ENCODE measurements around the gene TPRX1. TPM values are rescaled to one million over a fixed set of nuclear protein-coding genes. Genes with fewer than 3 reads are reported as not detected.

TPRX1 gene, protein sequence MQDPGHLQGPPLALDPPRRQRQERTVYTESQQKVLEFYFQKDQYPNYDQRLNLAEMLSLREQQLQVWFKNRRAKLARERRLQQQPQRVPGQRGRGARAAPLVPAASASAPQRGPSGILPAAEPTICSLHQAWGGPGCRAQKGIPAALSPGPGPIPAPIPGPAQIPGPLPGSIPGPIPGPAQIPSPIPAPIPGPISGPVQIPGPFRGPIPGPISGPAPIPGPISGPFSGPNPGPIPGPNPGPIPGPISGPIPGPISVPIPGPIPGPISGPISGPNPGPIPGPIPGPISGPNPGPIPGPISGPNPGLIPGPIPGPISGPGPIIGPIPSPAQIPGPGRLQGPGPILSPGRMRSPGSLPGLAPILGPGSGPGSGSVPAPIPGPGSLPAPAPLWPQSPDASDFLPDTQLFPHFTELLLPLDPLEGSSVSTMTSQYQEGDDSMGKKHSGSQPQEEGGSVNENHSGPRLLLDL
- total RNA-seq, result not detected in 2 replicates

DNA sequence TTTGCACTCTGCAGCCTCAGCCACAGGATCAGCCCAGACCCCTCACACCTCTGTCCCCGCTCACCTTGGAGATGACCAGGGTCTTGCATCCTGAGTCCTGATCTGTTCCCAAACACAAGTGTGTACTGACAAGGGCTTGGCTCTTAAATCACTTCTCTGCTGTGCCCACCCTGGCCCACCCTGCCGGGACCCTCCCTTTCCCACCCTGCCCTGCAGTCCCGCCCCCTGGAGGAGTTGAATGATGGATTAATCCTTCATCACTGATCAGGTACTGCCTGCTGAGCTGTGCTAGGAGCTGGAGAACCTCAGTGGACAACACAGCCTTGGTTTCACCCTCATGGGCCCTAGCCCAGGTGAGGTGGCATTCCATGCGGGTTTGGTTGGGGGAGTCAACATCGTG lies at the start of gene TPRX1:
Gene TPRX1 (minus strand): TSS at position 101 of the 400 bp plus-strand sequence. CDS start 12 bp downstream, at position 89.

DNA sequence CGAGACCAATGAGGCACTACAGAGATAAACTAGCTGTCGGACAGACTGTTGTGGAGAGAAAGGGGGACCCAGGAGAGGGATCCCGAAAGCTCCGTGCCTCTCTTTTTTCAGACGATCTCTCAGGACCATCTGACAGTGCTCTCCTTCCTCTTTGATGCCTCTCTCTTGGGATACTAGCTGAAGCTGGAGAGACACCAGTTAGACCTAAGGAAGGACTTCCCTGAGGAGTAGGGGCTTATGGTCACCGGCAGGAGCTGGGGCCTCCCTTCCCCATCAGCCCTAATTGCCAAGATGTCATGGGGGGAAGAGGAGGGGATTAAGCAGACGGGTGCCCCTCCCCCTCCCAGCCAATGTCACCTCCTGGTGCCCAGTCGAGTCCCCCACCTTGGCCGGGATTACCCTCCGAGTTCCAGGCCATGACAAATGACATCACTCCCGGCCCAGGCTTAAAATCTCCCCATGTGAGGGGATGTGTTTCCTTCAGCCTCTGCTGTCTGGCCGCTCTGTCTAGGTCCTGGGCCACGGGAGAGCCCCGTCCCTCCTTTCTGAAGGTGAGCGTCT lies 17.2 kb upstream of the TPRX1 start, which contains the start of gene CRX:
Gene CRX (plus strand): TSS at position 478 of the 561 bp plus-strand sequence. CDS start 12,507 bp downstream, outside the sequence.

DNA sequence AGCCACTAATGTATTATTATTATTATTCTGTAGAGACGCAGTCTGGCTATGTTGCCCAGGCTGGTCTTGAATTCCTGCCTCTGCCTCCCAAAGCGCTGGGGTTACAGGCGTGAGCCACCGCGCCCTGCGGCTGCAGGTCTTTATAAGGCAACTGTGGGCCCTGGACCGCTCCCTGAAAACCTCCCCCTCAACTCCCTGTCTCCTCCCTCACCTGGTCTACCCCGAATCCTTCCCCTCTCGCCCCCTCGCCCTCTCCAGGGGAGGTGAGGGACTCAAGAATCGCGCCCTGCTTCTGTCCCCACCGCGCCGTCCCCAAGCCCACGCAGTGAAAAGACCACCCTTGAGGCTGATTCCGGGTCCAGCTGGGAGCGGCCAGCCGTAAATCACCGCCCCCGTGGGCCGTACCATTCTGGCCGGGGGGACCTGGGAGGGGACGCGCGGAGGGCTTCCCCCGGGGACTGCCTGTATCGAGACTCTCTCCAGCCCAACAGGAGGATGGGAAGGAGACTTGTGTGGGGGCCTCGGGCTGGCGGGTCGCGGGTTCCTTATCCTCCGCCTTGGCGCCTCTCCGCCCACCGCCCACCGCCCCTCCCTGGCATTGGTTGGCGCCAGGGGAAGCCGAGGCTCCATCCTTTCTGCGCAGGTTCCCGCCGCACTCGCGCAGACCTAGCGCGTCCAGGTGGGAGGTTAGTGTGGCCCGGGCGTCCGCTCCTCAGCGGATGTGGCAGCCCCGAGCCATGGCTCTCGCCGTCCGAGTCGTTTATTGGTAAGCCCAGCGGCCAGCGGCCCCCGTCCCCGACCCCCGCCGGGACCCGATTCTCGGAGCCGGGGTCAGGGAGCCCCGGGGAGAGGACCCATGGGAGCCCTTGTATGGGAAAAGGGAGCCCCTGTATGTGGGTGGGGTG lies 26.1 kb downstream of the TPRX1 start, which contains the start of gene SELENOW:
Gene SELENOW (plus strand): TSS at position 655 of the 905 bp plus-strand sequence. CDS start 83 bp downstream, at position 738.

Other genes with a start within 250 kb of the TPRX1 start
- 0.49 and 0.50 TPM in 2 replicates for gene ZNF541, start 231.4 kb downstream of the TPRX1 start, total RNA-seq
- 1.6 and 8.4 TPM in 2 replicates for gene BICRA, start 195.4 kb downstream of the TPRX1 start, total RNA-seq
- gene EHD2, start 91.1 kb downstream of the TPRX1 start, total RNA-seq, result 130 and 252 TPM in 2 replicates
- 63.7 and 73.7 TPM in 2 replicates for gene NOP53, start 59.0 kb downstream of the TPRX1 start, total RNA-seq
- 204 and 262 TPM in 2 replicates for gene SELENOW, start 25.8 kb downstream of the TPRX1 start, total RNA-seq
- gene CRX, start 17.4 kb upstream of the TPRX1 start, total RNA-seq, result under 0.01 TPM in 1 of 2 replicates, not detected in the other
- gene TPRX2, start 54.7 kb upstream of the TPRX1 start, total RNA-seq, result not detected in 2 replicates
- gene SULT2A1, start 81.8 kb upstream of the TPRX1 start, total RNA-seq, result not detected in 2 replicates
- gene BSPH1, start 187.6 kb upstream of the TPRX1 start, total RNA-seq, result not detected in 2 replicates
- gene ELSPBP1, start 190.1 kb upstream of the TPRX1 start, total RNA-seq, result not detected in 2 replicates
- not detected in 2 replicates for gene CABP5, start 239.5 kb upstream of the TPRX1 start, total RNA-seq